Type B pancreatic cell (in vitro differentiated cells): ENCODE data around the gene HLA-DQB2. TPM values are rescaled to one million over a fixed set of nuclear protein-coding genes. Genes with fewer than 3 reads are reported as not detected.
"Not testable (repeated sequence)": the region's sequence is repeated elsewhere in the genome, so short reads cannot be mapped to it uniquely, and the experiment has no call there.

Experiments
- DNase-seq: peaks from one replicate; pipeline ENCODE4 v3.0.0; 2021; ENCODE audit warnings: mixed read lengths; ENCODE audit not compliant: unreplicated experiment; ENCODE audit errors: extremely low spot score
- H3K27ac Mint-ChIP-seq: 2 replicates; pipeline ENCODE4 v1.8.0; 2021; ENCODE audit warnings: mild to moderate bottlenecking, mixed read lengths
- H3K27me3 Mint-ChIP-seq: 2 replicates; pipeline ENCODE4 v1.8.0; 2021; ENCODE audit warnings: mixed read lengths
- H3K36me3 Mint-ChIP-seq: 2 replicates; pipeline ENCODE4 v1.8.0; 2021; ENCODE audit warnings: mixed read lengths
- H3K4me1 Mint-ChIP-seq: one replicate; pipeline ENCODE4 v1.8.0; 2021; ENCODE audit warnings: mixed read lengths; ENCODE audit not compliant: unreplicated experiment
- H3K4me3 Mint-ChIP-seq: 2 replicates; pipeline ENCODE4 v1.8.0; 2021; ENCODE audit warnings: mild to moderate bottlenecking, mixed read lengths
- H3K9me3 Mint-ChIP-seq: 2 replicates; pipeline ENCODE4 v1.8.0; 2021; ENCODE audit warnings: mixed read lengths
- total RNA-seq: library from RNA; stranded (reverse); gene quantifications from 2 replicates; pipeline ENCODE4 v1.2.1, GENCODE V29; 2021; ENCODE audit warnings: low replicate concordance
- TF ChIP-seq, protein P1 (sequence below): fragments of 200-600 bp; sonication (generic); conservative IDR thresholded peaks from 2 replicates; pipeline ENCODE4 v1.5.0; 2021; ENCODE audit warnings: antibody characterized with exemption, mild to moderate bottlenecking

HLA-DQB2 gene
- total RNA-seq, 1 donor from 2014 or later: not detected

DNA sequence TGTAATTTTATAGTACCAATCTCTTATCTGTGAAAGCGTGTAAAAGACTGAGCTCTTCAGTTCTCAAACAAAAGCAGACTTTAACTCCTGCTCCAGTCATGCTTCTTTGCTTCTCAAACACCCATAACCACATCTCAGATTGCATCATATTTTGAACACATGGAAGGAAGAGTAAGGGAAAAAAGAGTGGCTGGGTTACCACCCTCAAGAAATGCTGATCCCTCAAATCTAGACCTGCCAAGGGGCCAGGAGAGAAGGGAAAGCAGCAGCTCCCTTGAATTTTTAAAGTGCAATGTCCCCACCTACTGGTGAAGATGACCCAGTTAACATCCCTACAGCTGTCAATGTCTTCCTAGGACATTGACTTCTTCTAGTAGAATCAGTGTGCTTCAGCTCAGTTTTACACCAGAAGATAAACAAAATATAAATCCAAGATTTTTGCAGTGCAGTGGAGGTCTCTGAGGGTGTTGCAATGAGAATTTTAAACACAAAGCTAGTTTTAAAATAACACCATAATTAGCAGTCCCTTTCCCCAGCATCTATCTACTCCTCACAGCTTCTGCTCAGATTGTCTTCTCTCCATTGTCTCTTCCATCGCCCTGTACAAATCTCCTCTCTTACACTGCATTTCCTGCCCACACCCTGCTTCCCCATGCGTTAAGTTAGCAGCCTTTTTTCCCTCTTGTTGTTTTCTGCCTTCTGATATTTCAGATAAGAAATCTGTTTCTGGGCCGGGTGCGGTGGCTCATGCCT lies 22.6 kb upstream of the HLA-DQB2 start:
- Mint-ChIP-seq H3K4me3 (no peak overlapping the region), H3K27ac (no peak overlapping the region), H3K27me3 (peaks cover 53% of the 10 kb centered on the region), H3K9me3 (no peaks in the 10 kb centered on the region), H3K4me1 (no peaks in the 10 kb centered on the region), H3K36me3 (no peaks in the 10 kb centered on the region)
- TF ChIP-seq, protein P1, sequence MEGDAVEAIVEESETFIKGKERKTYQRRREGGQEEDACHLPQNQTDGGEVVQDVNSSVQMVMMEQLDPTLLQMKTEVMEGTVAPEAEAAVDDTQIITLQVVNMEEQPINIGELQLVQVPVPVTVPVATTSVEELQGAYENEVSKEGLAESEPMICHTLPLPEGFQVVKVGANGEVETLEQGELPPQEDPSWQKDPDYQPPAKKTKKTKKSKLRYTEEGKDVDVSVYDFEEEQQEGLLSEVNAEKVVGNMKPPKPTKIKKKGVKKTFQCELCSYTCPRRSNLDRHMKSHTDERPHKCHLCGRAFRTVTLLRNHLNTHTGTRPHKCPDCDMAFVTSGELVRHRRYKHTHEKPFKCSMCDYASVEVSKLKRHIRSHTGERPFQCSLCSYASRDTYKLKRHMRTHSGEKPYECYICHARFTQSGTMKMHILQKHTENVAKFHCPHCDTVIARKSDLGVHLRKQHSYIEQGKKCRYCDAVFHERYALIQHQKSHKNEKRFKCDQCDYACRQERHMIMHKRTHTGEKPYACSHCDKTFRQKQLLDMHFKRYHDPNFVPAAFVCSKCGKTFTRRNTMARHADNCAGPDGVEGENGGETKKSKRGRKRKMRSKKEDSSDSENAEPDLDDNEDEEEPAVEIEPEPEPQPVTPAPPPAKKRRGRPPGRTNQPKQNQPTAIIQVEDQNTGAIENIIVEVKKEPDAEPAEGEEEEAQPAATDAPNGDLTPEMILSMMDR: peak; percentile 79
- DNase-seq: no peak

DNA sequence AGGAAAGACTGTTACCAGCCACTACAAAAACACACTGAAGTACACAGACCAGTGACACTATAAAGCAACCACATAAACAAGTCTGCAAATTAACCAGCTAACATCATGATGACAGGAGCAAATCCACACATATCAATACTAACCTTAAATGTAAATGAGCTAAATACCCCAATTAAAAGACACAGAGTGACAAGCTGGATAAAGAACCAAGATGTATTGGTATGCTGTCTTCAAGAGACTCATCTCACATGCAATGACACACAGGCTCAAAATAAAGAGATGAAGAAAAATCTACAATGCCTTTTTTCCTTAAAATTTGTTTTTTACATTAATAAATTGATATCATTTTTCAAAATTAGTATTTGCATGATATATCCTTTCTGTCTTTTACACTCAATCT lies 19.6 kb upstream of the HLA-DQB2 start:
- H3K4me1 Mint-ChIP-seq, H3K27ac Mint-ChIP-seq: not testable (repeated sequence)
- H3K27me3 Mint-ChIP-seq: peaks cover 40% of the 10 kb centered on the region

DNA sequence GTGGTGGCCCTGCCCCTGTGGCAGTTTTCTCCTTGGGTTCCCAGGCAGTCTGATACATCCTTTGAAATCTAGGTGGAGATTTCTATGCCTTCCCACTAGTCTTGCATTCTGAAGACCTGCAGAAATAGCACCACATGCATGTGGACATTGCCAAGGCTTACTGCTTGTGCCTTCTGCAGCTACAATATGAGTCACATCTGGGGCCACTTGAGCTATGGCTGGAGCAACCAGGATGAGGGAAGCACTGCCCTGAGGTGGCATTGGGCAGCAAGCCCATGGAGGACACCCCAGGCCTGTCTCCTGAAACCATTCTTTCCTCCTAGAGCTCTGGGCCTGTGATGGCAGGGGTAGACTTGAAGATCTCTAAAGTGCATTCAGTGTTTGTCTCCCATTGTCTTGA lies 15.7 kb upstream of the HLA-DQB2 start:
- Mint-ChIP-seq H3K27ac (no peak overlapping the region), H3K36me3 (no peaks in the 10 kb centered on the region), H3K4me1 (no peaks in the 10 kb centered on the region), H3K4me3 (no peak overlapping the region), H3K9me3 (peaks cover 4% of the 10 kb centered on the region), H3K27me3 (peaks cover 35% of the 10 kb centered on the region)
- TF ChIP-seq, protein P1: no peak
- DNase-seq: no peak

More for the DNA sequence above, 19.6 kb upstream of the HLA-DQB2 start:
- not testable (repeated sequence) for H3K36me3 Mint-ChIP-seq, H3K4me3 Mint-ChIP-seq, DNase-seq, H3K9me3 Mint-ChIP-seq

DNA sequence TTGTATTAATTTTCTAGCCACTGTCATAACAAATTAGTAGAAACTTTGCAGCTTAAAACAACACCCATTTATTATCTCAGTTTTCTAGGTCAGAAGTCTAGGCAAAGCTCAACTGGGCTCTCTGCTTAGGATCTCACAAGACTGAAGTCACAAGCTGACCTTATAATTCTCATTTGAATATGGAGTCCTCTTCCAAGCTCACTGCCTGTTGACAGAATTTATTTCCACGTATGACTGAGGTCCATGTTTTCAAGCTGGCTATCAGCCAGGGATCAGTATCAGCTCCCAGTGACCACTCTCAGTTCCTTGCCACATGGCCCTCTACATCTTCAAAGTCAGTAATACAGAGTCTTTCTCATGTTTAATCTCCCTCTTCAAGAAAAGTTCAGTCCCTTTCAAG lies 11.7 kb upstream of the HLA-DQB2 start:
- H3K9me3 Mint-ChIP-seq: no peaks in the 10 kb centered on the region
- no peak for DNase-seq

DNA sequence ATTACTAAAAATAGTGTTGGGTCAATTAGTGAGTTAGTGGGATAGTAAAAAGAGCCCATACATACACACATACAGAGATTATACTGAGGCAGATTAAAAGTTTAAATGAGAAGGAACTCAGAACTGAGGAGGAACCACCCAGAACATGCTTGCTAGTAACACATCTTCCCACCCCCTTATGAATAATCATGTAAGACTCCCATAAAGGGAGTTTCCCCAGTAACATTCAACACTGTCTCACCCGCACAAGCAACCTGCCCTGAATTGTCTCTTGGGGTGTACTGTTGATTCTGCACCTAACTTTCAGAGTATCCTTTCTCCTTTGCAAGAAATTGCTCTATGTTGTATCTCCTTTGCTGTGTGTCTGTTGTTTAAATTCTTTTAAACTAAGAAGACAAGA lies 11.1 kb upstream of the HLA-DQB2 start:
- no peaks in the 10 kb centered on the region for H3K36me3 Mint-ChIP-seq
- no peak overlapping the region for H3K4me3 Mint-ChIP-seq
- peaks cover 48% of the 10 kb centered on the region for H3K27me3 Mint-ChIP-seq
- no peak for DNase-seq
- no peaks in the 10 kb centered on the region for H3K4me1 Mint-ChIP-seq
- TF ChIP-seq, protein P1: no peak
- no peak overlapping the region for H3K27ac Mint-ChIP-seq
- no peaks in the 10 kb centered on the region for H3K9me3 Mint-ChIP-seq

More for the DNA sequence above, 11.7 kb upstream of the HLA-DQB2 start:
- Mint-ChIP-seq H3K4me1 (no peaks in the 10 kb centered on the region), H3K36me3 (no peaks in the 10 kb centered on the region), H3K27ac (no peak overlapping the region), H3K4me3 (no peak overlapping the region), H3K27me3 (peaks cover 46% of the 10 kb centered on the region)
- TF ChIP-seq, protein P1: no peak

DNA sequence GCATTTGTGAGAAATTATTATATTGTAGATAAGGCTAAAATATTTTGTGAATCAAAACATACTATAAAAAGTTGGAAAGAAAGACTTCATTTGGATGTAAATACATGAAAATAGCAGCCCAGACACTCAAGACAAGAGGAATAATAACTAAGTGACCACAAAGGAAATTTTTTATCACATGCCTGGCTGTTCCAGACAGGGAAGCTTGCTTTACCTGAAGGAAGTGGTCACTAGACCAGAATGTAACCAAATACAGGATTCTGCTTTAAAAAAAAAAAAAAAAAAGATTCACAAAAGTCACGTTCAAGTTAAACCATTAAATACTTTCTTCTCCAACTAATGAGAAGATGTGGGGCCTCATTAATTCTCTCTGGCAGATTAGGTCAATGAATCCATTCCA lies 9.3 kb upstream of the HLA-DQB2 start:
- Mint-ChIP-seq H3K4me1 (no peaks in the 10 kb centered on the region), H3K9me3 (no peaks in the 10 kb centered on the region), H3K36me3 (no peaks in the 10 kb centered on the region), H3K27me3 (peaks cover 62% of the 10 kb centered on the region), H3K4me3 (no peak overlapping the region), H3K27ac (no peak overlapping the region)
- TF ChIP-seq, protein P1: no peak
- DNase-seq: no peak
